NB4 (cell line): Measurements from ENCODE around the gene B3GLCT.

ENCODE experiments used
- CTCF ChIP-seq: IDR thresholded peaks from one replicate; pipeline ENCODE4 v1.5.1; 2012; ENCODE audit warnings: low read depth, low read length
- MYC ChIP-seq: IDR thresholded peaks from 2 replicates; pipeline ENCODE4 v1.6.1; 2011; ENCODE audit warnings: low read depth, low read length

- TF ChIP-seq CTCF (no peak), MYC (no peak)
Observed at GRCh38 chr13:31167490-31167889, 32.3 kb upstream of the B3GLCT start.
